ENCODE data around the gene RAP2C.
"Not testable (repeated sequence)": the region's sequence is repeated elsewhere in the genome, so short reads cannot be mapped to it uniquely, and the experiment has no call there.

Gene RAP2C

DNA sequence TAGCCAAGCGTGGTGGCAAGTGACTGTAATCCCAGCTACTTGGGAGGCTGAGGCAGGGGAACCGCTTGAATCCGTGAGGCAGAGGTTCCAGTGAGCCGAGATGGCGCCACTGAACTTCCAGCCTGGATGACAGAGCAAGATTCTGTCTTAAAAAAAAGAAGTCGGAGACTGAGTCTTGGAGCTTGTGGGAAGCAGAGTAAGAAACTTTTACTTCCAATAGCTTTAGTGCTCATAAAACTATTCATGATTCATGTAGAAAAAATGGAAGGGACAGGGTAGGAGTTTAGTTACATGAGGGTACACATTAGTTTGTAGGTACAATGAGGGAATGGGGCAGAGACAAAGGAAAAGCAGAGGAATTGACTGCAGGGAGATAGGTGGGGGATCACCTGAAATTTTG lies 19.3 kb downstream of the RAP2C start:
- DNase-seq (ENCODE audit: low read depth), result no peak

GRCh38 chrX:132193872-132194574 lies 25.2 kb downstream of the RAP2C start:
- no peak for DNase-seq (ENCODE audit: low read depth)

DNA sequence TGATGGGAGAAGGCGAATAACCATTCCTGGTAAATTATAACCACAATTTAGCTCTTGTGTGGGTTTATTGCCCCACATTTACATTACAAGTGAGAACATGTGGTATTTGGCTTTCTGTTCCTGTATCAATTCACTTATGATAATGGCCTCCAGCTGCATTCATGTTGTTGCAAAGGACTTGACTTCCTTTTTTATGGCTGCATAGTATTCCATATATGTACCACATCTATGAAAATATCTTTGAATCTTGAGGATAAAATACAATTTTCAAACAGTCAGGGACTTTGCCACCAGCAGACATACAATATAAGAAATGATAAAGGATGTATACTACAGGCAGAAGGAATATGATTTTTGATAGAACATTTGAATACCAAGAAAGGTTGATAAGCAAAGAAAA lies 27.3 kb downstream of the RAP2C start:
- no peak for DNase-seq (ENCODE audit: low read depth)

- DNase-seq (ENCODE audit: low read depth), result no peak
Observed at GRCh38 chrX:132188175-132188574, 31.1 kb downstream of the RAP2C start.

DNA sequence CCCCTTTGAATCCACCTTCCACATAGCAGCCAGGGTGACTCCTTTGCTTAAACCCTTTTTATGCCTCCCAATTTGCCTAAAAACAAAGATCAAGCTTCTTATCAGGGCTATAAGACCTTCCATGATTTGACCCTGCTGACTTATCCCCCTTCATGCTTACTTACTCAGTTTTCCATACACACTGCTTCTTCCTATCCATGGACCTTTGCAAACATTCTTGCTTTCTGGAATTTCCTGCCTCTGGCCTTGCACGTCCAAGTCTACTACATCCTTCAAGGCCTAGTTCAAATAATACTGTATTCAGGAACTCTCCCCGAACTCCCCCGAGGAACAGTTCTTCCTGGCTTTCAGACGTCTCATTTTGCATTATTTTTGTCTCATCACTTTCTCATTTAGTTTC lies 31.8 kb downstream of the RAP2C start:
- DNase-seq (ENCODE audit: low read depth), result no peak

DNA sequence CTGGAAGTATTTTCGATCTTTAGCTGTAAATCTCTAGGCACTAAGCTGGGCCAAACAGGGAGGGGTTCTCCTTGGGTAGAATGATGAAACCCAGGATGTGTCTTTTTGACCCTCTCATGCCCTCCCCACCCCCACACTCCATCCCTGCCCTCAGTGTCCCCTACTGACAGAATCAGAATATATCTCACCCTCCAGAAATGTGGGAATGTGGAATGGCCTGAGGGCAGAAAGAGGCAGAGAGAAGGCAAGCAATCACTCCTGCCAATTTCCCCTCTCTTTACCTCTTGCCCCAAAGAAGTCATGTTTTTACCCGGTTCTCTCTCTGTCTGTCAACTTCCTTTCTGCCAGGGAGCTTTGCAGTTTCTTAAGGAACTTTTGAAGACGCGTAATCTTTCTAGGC lies 34.4 kb downstream of the RAP2C start:
- DNase-seq (ENCODE audit: low read depth), result no peak

GRCh38 chrX:132181364-132181763 lies 37.9 kb downstream of the RAP2C start:
- DNase-seq (ENCODE audit: low read depth), result no peak

GRCh38 chrX:132180929-132181328 lies 38.3 kb downstream of the RAP2C start:
- DNase-seq (ENCODE audit: low read depth), result no peak

- DNase-seq (ENCODE audit: low read depth), result no peak
Observed at GRCh38 chrX:132173647-132174046, 45.6 kb downstream of the RAP2C start.

DNA sequence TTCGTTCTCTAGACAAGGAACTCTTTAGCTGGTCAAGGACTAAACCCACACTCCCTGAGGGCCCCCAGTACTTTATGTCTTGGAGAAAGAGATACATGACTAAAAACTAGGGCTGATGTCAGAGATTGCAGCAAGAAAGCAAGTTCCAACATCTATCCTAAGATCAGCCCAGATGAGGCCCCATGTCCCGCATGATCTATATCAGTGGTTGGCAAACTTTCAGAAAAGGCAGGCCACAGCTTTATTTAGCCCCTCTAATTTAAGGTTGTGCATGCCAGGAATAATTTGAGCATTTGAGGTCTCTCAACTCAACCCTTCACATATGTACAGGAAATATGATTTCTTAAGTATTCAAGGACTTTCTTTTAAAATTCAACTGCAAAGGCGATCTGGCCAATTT lies 47.4 kb downstream of the RAP2C start:
- no peak for DNase-seq (ENCODE audit: low read depth)

DNA sequence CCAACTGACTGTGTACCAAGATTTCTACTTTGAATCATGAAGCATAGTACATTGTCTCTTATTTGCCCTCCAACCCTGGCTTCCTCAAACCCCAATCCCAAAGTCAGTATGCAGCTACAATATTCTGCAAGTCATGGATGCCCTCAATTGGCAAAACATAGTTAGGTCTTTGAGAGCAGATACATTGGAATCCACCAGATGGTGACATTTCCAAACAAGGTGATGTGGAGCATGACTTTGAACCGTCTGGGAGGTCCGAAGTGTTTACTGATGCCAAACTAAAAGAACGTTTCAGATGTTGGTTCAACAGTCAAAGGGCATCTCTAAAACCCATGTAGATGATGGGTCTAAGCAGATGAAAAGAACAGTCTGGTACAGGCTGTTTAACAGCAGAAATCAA lies 47.8 kb downstream of the RAP2C start:
- DNase-seq (ENCODE audit: low read depth), result no peak

DNA sequence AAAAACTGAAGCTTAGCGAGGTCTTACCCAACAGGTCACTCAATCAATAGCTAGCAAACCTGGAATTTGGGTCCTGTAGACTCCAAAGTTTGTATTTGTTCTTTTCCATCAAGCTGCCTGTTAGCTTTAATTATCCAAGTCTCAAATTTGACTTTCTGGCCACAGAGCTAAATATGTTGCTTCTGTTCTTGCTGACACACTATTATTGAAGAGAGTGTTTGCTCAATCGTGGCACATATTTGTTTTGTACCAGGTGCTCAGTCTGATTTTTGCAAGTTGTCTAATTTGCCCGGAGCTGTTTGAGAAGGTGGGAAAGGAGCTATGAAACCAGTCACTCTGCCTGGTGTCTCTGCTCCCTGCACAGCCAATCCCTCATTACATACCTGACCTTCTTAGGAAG lies 49.7 kb downstream of the RAP2C start:
- DNase-seq (ENCODE audit: low read depth), result no peak

GRCh38 chrX:132165651-132166050 lies 53.6 kb downstream of the RAP2C start:
- no peak for DNase-seq (ENCODE audit: low read depth)

DNA sequence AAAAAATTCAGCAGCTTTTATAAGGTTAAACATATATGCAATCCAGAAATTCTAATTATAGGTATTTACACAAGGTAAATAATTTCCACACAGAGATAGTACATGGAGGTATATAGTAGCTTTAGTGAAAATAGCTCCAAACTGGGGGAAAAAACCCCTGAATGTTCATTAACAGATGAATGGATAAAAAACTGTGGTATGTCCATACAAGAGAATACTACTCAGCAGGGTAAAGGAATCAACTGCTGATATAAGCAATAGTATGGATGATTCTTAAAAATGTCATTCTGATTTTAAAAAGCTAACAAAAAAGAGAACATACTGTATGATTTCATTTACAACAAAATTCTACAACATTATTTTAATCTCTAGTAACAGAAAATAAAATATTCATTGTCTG lies 54.2 kb downstream of the RAP2C start:
- no peak for DNase-seq (ENCODE audit: low read depth)

- not testable (repeated sequence) for DNase-seq (ENCODE audit: low read depth)
Observed at GRCh38 chrX:132163094-132163493, 56.2 kb downstream of the RAP2C start.

GRCh38 chrX:132153166-132153565 lies 66.1 kb downstream of the RAP2C start:
- DNase-seq (ENCODE audit: low read depth), result no peak
